Renal cortical epithelial cell (primary cell): Measurements from ENCODE around the gene CFAP20DC. TPM values are rescaled to one million over a fixed set of nuclear protein-coding genes. Genes with fewer than 3 reads are reported as not detected.
"Not testable (repeated sequence)": the region's sequence is repeated elsewhere in the genome, so short reads cannot be mapped to it uniquely, and the experiment has no call there.

ENCODE experiments used
- DNase-seq: peaks from one replicate; pipeline ENCODE4 v3.0.0-alpha.2; 2011; ENCODE audit warnings: low read depth
- total RNA-seq: library from RNA; depleted of rRNA; stranded (reverse); fragments of >200 nt; gene quantifications from 2 replicates; pipeline ENCODE4 v1.2.3, GENCODE V29; 2014

The CFAP20DC gene
- total RNA-seq, 1 donor from 2014 or later: 3.5 TPM

- DNase-seq: peak; percentile 43
Measured at GRCh38 chr3:58963928-58964503, 85.8 kb downstream of the CFAP20DC start.

GRCh38 chr3:58962816-58963215 is 87.0 kb downstream of the CFAP20DC start:
- DNase-seq: peak; percentile 38

DNA sequence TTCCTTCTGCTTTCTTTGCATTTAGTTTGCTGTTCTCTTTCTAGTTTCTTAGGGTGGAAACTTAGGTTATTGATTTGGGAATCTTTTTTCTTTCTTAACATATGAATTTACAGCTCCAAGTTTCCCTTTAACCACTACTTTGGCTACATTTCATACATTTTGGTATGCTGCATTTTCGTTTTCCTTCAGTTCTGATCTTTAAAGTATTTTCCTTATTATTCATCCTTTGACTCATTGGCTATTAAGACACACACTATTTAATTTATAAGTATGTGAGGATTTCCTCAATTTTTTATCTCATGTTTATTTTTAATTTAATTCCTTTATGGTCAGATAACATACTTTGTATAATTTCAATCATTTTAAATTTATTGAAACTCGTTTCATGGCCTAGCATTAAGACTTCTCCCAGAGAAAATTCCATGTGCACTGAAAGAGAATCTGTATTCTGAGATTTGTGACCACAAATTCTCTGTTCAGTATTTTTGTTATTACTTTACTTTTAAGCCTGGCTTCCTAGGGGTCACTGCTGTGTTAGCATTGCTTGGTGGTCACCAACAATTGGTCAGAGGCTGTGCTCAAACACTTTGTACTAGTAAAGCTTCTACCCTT is 87.7 kb downstream of the CFAP20DC start:
- DNase-seq: no peak

- peak; percentile 43 for DNase-seq
Measured at GRCh38 chr3:58955308-58955707, 94.5 kb downstream of the CFAP20DC start.

- no peak for DNase-seq
Measured at GRCh38 chr3:58953288-58953687, 96.5 kb downstream of the CFAP20DC start.

- peak; percentile 93 for DNase-seq
Measured at GRCh38 chr3:58952128-58952917, 97.5 kb downstream of the CFAP20DC start.

- DNase-seq: no peak
Measured at GRCh38 chr3:58948018-58948417, 101.8 kb downstream of the CFAP20DC start.

GRCh38 chr3:58946875-58947274 is 103.0 kb downstream of the CFAP20DC start:
- DNase-seq: no peak

DNA sequence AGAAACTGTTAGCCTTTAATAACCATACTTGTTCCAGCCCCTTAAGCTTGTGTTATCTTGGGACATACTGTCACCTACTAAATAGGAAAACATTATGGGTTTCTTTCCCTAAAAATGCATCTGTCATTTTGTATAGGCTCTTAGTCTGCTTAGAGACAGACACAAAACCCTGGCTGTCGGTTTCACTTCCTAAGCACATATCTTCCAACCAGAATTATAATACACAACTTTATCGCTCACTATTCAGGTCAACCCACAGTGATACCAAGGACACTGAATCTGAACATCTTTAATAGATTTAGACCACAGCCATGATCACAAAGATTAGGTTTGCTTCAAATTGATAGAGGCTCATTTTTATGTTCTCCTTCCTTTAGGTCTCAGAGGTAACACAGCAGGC is 111.8 kb downstream of the CFAP20DC start:
- no peak for DNase-seq

DNA sequence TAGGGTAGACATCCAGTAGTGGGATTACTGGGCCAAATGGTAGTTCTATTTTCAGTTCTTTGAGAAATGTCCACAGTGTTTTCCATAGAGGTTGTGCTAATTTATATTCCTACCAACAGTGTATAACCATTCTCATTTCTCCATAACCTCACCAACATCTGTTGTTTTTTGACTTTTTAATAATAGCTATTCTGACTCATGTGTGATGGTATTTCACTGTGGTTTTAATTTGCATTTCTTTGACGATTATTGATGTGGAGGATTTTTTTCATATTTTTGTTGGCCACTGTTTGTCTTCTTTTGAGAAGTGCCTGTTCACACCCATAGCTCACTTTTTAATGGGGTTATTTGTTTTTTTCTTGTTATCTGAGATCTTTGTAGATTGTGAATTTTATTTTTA is 125.2 kb downstream of the CFAP20DC start:
- DNase-seq: no peak

GRCh38 chr3:58900386-58900785 is 149.4 kb downstream of the CFAP20DC start:
- DNase-seq: no peak

- DNase-seq: no peak
Measured at GRCh38 chr3:58899953-58900298, 149.9 kb downstream of the CFAP20DC start.

DNA sequence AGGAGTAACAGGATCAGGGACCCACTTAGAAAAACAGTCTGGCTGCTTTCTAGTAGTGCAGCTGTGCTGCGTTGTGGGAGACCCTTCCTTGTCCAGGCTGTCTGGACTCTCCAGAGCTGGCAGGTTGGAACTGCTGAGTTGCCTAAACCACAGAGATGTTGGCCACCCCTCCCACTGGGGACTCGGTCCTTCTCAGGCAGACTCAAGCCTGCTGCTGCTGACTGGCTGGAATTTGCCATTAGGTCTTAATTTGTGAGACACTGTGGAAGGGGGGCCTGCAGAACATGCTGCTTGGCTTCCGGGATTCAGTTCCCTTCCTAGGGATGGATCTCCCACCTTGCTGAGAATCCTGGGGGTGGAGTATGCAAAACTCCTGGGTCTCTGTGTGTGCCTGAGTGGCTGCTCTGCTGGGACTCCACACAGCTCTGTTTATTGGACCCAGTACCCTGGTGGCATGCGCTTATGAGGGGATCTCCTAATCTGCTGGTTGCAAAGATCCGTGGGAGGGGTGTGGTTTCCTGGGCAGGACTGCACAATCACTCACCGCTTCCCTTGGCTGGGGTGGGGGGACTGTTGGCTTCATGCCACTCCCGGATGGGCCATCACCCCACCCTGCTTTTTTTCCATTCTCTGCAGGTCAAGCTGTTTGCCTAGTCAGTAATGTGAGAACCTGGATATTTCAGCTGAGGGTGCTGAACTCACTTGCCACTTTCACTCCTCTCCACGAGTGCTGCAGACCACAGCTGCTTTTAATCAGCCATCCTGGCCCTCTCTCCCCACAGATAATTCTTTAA is 150.5 kb downstream of the CFAP20DC start:
- DNase-seq: peak; percentile 6

DNA sequence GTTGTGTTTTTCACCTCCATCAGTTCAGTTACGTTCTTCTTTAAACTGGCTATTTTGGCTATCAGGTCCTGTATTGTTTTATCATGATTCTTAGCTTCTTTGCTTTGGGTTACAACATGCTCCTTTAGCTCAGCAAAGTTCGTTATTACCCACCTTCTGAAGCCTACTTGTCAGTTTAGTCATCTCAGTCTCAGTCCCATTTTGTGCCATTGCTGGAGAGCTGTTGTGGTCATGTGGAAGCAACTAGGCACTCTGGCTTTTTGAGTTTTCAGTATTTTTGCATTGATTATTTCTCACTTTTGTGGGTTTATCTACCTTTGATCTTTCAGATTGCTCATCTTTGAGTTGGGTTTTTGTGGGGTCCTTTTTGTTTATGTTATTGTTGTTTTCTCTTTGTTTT is 151.3 kb downstream of the CFAP20DC start:
- DNase-seq: no peak

GRCh38 chr3:58897646-58898045 is 152.2 kb downstream of the CFAP20DC start:
- no peak for DNase-seq

- DNase-seq: not testable (repeated sequence)
Measured at GRCh38 chr3:58895678-58896077, 154.1 kb downstream of the CFAP20DC start.

GRCh38 chr3:58892526-58892925 is 157.3 kb downstream of the CFAP20DC start:
- DNase-seq: not testable (repeated sequence)

GRCh38 chr3:58888087-58888486 is 161.7 kb downstream of the CFAP20DC start:
- no peak for DNase-seq

DNA sequence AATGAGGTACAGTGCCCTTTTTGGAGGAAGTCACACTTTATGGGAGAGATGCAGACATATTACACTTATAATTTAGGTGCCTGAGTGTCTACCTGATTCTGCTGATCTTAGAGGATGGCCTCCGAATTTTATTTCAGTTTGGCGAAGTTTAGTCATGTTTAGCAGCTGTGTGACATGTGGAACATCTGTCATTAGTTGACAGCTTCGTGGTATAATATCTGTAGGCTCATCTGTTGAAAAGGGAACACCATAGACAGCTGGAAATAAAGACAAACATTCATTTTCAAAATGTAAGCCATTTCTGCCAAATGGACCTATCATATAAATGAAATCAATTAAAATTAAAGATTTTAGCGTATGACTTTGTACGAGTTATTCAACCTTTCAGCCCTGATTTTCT is 165.4 kb downstream of the CFAP20DC start:
- DNase-seq: no peak

DNA sequence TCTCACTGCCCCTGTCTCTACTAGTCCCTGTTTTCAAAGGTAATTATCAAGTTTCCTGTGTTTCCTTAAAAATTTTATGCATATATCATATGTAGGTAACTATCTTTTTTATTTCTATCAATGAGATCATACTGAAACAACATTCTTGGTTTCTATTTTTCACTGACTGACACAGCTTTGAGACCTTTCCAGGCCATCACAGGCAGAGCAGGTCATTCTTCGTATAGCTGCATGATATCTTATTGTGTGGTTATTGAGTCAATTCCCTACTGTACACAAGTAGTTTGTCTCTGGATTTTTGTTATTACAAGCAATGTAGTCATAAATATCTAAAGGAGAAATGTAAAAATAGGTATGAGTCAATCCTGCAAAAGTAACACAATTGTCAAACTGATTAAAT is 169.6 kb downstream of the CFAP20DC start:
- DNase-seq: no peak

GRCh38 chr3:58874795-58875194 is 175.0 kb downstream of the CFAP20DC start:
- peak; percentile 89 for DNase-seq

DNA sequence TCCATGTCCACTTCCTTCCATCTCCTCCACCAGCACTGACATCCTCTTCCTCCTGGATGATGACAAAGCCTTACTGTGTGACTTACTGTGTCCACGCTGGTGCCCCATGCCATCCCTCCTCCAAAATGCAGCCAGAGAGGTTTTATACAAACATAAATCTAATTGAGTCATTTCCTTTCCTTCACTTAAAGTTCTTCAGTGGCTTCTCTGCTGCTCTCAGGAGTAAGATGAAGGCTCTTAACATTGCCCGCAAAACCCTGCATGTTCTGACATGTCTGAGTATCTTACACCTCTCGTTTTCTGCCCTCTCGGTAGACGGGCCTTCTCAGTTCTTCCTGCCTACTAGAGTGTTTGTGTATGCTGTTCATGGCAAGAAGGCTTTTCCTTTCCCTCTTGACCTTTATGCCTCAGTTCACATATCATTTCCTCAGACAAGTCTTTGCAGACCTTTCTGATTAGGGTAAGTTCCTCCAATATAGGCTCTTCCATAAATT is 175.5 kb downstream of the CFAP20DC start:
- DNase-seq: no peak
